ENCODE results near the gene MACROD2. TPM values are rescaled to one million over a fixed set of nuclear protein-coding genes. Genes with fewer than 3 reads are reported as not detected.

MACROD2 gene
- total RNA-seq, 1 experiment from 2014 or later = 3.7 TPM

DNA sequence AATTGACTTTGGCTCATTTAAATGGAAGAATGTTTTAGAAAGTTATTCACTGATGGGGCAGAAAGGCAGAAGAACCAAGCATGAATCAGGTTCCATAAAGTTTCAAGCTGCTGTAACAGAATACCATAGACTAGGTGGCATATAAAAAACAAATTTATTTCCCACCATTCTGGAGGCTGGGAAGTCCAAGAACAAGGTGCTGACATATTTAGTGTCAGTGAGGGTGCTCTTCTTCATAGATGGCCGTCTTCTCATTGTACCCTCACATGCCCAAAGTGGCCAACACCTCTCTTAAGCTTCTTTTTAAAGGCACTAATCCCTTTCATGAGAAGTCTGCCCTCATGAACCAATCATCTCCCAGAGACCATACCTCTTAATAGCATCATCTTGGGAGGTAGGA, 902.3 kb downstream of the MACROD2 start:
- no peaks in the 10 kb centered on the region for H3K9me2 ChIP-seq (ENCODE audit: insufficient read depth)
- BruUV-seq (replicated peaks) = no TSS peak
- H3K79me2 ChIP-seq (ENCODE audit: insufficient read depth, low read length) = no peaks in the 10 kb centered on the region
- H3K9ac ChIP-seq (ENCODE audit: low read length) = no peak overlapping the region
- no peak overlapping the region for H2AFZ ChIP-seq (ENCODE audit: low read depth, low read length, poor library complexity, severe bottlenecking)
- no peaks in the 10 kb centered on the region for H3K9me3 ChIP-seq (ENCODE audit: control insufficient read depth in 1 of 2, insufficient read depth in 1 of 2, low read depth in 1 of 2, low read length in 2 of 2)
- no peak overlapping the region for H3K4me2 ChIP-seq (ENCODE audit: low read length)
- TF ChIP-seq RAD21 (IDR thresholded peaks at IDR 0.05; ENCODE audit: low read depth) = no peak
- no peaks in the 10 kb centered on the region for H4K20me1 ChIP-seq (ENCODE audit: insufficient read depth)
- CTCF ChIA-PET = no interaction called here
- H3K27ac ChIP-seq (ENCODE audit: low read depth, low read length) = no peak overlapping the region
- POLR2A ChIA-PET = no interaction called here
- H3K36me3 ChIP-seq (ENCODE audit: control insufficient read depth in 1 of 2, insufficient read depth in 2 of 2, low read length in 2 of 2) = no peaks in the 10 kb centered on the region
- RAD21 ChIA-PET (ENCODE audit: low non-redundant PET in 1 of 2, low total read pairs in 2 of 2, uncharacterized antibody in 2 of 2, unreplicated experiment in 2 of 2) = no interaction called here
- DNase-seq (ENCODE audit: low read depth, low spot score) = no peak
- no peaks in the 10 kb centered on the region for H3K4me1 ChIP-seq (ENCODE audit: control insufficient read depth in 1 of 2, insufficient read depth in 2 of 2, low read length in 2 of 2)
- H3K4me3 ChIP-seq (replicated peaks in 1 of 2; ENCODE audit: low read depth in 1 of 2, low read length in 2 of 2) = no peak overlapping the region
- H3K27me3 ChIP-seq (ENCODE audit: insufficient read depth, low read length) = no peaks in the 10 kb centered on the region
- ATAC-seq = no peak
- intact Hi-C loops (cut with micrococcal nuclease) = no loop called here

GRCh38 chr20:14902432-14903089, 907.2 kb downstream of the MACROD2 start:
- TF ChIP-seq ATF3 (IDR thresholded peaks at IDR 0.05) (no peak), SIN3A (IDR thresholded peaks at IDR 0.05; ENCODE audit: low read depth) (no peak), ZNF274 (IDR thresholded peaks at IDR 0.05; ENCODE audit: low read depth, low read length) (no peak), RAD21 (IDR thresholded peaks at IDR 0.05; ENCODE audit: low read depth) (no peak), EZH2 (IDR thresholded peaks at IDR 0.05) (no peak), CBX3 (IDR thresholded peaks at IDR 0.05; ENCODE audit: low read depth) (no peak), YY1 (IDR thresholded peaks at IDR 0.05; ENCODE audit: extremely low read depth, insufficient replicate concordance, low read depth, low read length) (no peak), EZH2phosphoT487 (IDR thresholded peaks at IDR 0.05; ENCODE audit: borderline replicate concordance) (no peak), ELF1 (IDR thresholded peaks at IDR 0.05; ENCODE audit: borderline replicate concordance, low read depth) (no peak), FOSL1 (IDR thresholded peaks at IDR 0.05; ENCODE audit: low read depth) (no peak), TCF7L2 (IDR thresholded peaks at IDR 0.05; ENCODE audit: borderline replicate concordance, extremely low read depth, insufficient read depth, insufficient read length) (no peak), EGR1 (IDR thresholded peaks at IDR 0.05; ENCODE audit: low read depth) (no peak), CEBPB (IDR thresholded peaks at IDR 0.05; ENCODE audit: low read depth) (no peak), SRF (IDR thresholded peaks at IDR 0.05; ENCODE audit: low read depth) (no peak)
- TF ChIP-seq, protein P1, sequence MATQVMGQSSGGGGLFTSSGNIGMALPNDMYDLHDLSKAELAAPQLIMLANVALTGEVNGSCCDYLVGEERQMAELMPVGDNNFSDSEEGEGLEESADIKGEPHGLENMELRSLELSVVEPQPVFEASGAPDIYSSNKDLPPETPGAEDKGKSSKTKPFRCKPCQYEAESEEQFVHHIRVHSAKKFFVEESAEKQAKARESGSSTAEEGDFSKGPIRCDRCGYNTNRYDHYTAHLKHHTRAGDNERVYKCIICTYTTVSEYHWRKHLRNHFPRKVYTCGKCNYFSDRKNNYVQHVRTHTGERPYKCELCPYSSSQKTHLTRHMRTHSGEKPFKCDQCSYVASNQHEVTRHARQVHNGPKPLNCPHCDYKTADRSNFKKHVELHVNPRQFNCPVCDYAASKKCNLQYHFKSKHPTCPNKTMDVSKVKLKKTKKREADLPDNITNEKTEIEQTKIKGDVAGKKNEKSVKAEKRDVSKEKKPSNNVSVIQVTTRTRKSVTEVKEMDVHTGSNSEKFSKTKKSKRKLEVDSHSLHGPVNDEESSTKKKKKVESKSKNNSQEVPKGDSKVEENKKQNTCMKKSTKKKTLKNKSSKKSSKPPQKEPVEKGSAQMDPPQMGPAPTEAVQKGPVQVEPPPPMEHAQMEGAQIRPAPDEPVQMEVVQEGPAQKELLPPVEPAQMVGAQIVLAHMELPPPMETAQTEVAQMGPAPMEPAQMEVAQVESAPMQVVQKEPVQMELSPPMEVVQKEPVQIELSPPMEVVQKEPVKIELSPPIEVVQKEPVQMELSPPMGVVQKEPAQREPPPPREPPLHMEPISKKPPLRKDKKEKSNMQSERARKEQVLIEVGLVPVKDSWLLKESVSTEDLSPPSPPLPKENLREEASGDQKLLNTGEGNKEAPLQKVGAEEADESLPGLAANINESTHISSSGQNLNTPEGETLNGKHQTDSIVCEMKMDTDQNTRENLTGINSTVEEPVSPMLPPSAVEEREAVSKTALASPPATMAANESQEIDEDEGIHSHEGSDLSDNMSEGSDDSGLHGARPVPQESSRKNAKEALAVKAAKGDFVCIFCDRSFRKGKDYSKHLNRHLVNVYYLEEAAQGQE (IDR thresholded peaks at IDR 0.05; ENCODE audit: low read depth) = no peak
- TF ChIP-seq, protein P2, sequence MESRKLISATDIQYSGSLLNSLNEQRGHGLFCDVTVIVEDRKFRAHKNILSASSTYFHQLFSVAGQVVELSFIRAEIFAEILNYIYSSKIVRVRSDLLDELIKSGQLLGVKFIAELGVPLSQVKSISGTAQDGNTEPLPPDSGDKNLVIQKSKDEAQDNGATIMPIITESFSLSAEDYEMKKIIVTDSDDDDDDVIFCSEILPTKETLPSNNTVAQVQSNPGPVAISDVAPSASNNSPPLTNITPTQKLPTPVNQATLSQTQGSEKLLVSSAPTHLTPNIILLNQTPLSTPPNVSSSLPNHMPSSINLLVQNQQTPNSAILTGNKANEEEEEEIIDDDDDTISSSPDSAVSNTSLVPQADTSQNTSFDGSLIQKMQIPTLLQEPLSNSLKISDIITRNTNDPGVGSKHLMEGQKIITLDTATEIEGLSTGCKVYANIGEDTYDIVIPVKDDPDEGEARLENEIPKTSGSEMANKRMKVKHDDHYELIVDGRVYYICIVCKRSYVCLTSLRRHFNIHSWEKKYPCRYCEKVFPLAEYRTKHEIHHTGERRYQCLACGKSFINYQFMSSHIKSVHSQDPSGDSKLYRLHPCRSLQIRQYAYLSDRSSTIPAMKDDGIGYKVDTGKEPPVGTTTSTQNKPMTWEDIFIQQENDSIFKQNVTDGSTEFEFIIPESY (IDR thresholded peaks at IDR 0.05; ENCODE audit: extremely low read depth, insufficient replicate concordance, low read length) = no peak
- no peaks in the 10 kb centered on the region for H3K79me2 ChIP-seq (ENCODE audit: insufficient read depth, low read length)
- no peak overlapping the region for H3K9ac ChIP-seq (ENCODE audit: low read length)
- H3K4me3 ChIP-seq (replicated peaks in 1 of 2; ENCODE audit: low read depth in 1 of 2, low read length in 2 of 2) = no peak overlapping the region
- H2AFZ ChIP-seq (ENCODE audit: low read depth, low read length, poor library complexity, severe bottlenecking) = no peak overlapping the region
- no peaks in the 10 kb centered on the region for H3K9me3 ChIP-seq (ENCODE audit: control insufficient read depth in 1 of 2, insufficient read depth in 1 of 2, low read depth in 1 of 2, low read length in 2 of 2)
- no peaks in the 10 kb centered on the region for H3K36me3 ChIP-seq (ENCODE audit: control insufficient read depth in 1 of 2, insufficient read depth in 2 of 2, low read length in 2 of 2)
- ATAC-seq = no peak
- ChIA-PET RAD21 (ENCODE audit: low non-redundant PET in 1 of 2, low total read pairs in 2 of 2, uncharacterized antibody in 2 of 2, unreplicated experiment in 2 of 2) (no interaction called here), POLR2A (no interaction called here), CTCF (no interaction called here)
- H3K27ac ChIP-seq (ENCODE audit: low read depth, low read length) = no peak overlapping the region
- no peak for DNase-seq (ENCODE audit: low read depth, low spot score)
- H3K4me1 ChIP-seq (ENCODE audit: control insufficient read depth in 1 of 2, insufficient read depth in 2 of 2, low read length in 2 of 2) = no peaks in the 10 kb centered on the region
- H3K27me3 ChIP-seq (ENCODE audit: insufficient read depth, low read length) = no peaks in the 10 kb centered on the region
- intact Hi-C loops (cut with micrococcal nuclease) = no loop called here
- BruUV-seq (replicated peaks) = no TSS peak
- H3K4me2 ChIP-seq (ENCODE audit: low read length) = no peak overlapping the region
- H3K9me2 ChIP-seq (ENCODE audit: insufficient read depth) = no peaks in the 10 kb centered on the region
- no peaks in the 10 kb centered on the region for H4K20me1 ChIP-seq (ENCODE audit: insufficient read depth)

All from HCT116 (cell line).